Sigmoid colon (tissue), 7 donors: Measurements from ENCODE around the gene MAPKAP1. TPM values are rescaled to one million over a fixed set of nuclear protein-coding genes. Genes with fewer than 3 reads are reported as not detected.

Experiments
- DNase-seq: peaks from one replicate; pipeline ENCODE4 v3.0.0-alpha.2; 2019
- H3K27ac ChIP-seq, 4 donors: fragments of 200-600 bp; sonication (generic); one replicate each; pipeline ENCODE4 v1.5.1; 2016 to 2019; ENCODE audit warnings: mild to moderate bottlenecking in 1 of 4
- H3K27me3 ChIP-seq, 3 donors: fragments of 200-600 bp; sonication (generic); one replicate each; pipeline ENCODE4 v1.5.1; 2019; ENCODE audit warnings: mild to moderate bottlenecking in 1 of 3
- H3K36me3 ChIP-seq, 4 donors: fragments of 200-600 bp; sonication (generic); one replicate each; pipeline ENCODE4 v1.5.1; 2016 to 2019
- H3K4me1 ChIP-seq, 4 donors: fragments of 200-600 bp; sonication (generic); one replicate each; pipeline ENCODE4 v1.5.1; 2017 to 2019
- H3K4me3 ChIP-seq, 4 donors: fragments of 200-600 bp; sonication (generic); one replicate each; pipeline ENCODE4 v1.5.1; 2017 to 2019; ENCODE audit warnings: mild to moderate bottlenecking in 2 of 4, moderate library complexity in 1 of 4
- H3K9me3 ChIP-seq, 4 donors: fragments of 200-600 bp in 3 of 4; sonication (generic) in 3 of 4; one replicate each; pipeline versions ENCODE4 v1.5.1 to v1.6.1; 2013 to 2019
- EP300 ChIP-seq, 4 donors: sonication (generic); formaldehyde crosslinking; IDR thresholded peaks; one replicate each; pipeline ENCODE4 v1.6.1; 2017; ENCODE audit warnings: antibody characterized with exemption in 4 of 4
- POLR2A ChIP-seq, 2 donors: fragments of 450-650 bp; IDR thresholded peaks; one replicate each; pipeline ENCODE4 v1.6.1; 2016; ENCODE audit warnings: antibody characterized with exemption in 2 of 2, mild to moderate bottlenecking in 2 of 2, moderate library complexity in 2 of 2
- POLR2AphosphoS5 ChIP-seq, 4 donors: sonication (generic); formaldehyde crosslinking; IDR thresholded peaks; one replicate each; pipeline ENCODE4 v1.6.1; 2017; ENCODE audit warnings: antibody characterized with exemption in 4 of 4
- whole genome bisulfite sequencing, 2 donors: extraction: QIAGEN DNeasy Blood & Tissue Kit; methylation state at CpG; one replicate each; pipeline ENCODE4 v1.1.7; 2013; 5-methylcytosine and 5-hydroxymethylcytosine counted together
- intact Hi-C: fragments of 100-400 bp; cut with DNase I; formaldehyde crosslinking; loops from one replicate; pipeline ENCODE4 v1.15.1; 2023
- polyA plus RNA-seq, 3 donors: library from polyadenylated mRNA; stranded (reverse); fragments of 200-250 nt; gene quantifications; one replicate each; pipeline ENCODE4 v1.2.3, GENCODE V29; 2013
- total RNA-seq, 4 donors: library from RNA; depleted of rRNA; stranded (reverse); fragments of >200 nt; gene quantifications; one replicate each; pipeline ENCODE4 v1.1.0, GENCODE V29; 2016
- TF ChIP-seq, protein P1 (sequence below), 4 experiments: fragments of 450-650 bp in 3 of 4; fragments of 200-600 bp in 1 of 4; IDR thresholded peaks; one replicate each; pipeline ENCODE4 v1.5.1; 2016 to 2019; ENCODE audit warnings: antibody characterized with exemption in 4 of 4, mild to moderate bottlenecking in 3 of 4, moderate library complexity in 2 of 4
- donor health status: healthy with polysubstance abuse.
- donor health status: Bipolar disorder and iron deficiency.
- donor health status: healthy.

The MAPKAP1 gene
- total and polyA plus RNA-seq, 7 donors = 37.2 to 155 (median 84.3) TPM

DNA sequence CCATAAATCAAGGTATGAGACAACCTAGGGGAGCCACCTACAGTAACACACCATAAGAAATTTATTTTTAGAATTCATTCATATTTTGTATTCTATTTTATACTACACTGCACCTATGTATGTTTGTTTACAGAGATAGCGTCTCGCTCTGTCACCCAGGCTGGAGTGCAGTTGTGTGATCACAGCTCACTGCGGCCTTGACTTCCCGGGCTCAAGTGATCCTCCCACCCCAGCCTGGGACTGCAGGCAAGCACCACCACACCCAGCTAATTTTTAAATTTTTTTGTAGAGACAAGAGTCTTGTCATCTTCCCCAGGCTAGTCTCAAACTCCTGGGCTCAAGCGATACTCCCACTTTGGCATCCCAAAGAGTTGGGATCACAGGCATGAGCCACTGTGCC lies 25.4 kb downstream of the MAPKAP1 start:
- 96% methylated on average over 5 of the region's 5 CpGs for WGBS, 2 donors
- Histone ChIP-seq H3K4me1 (no peaks in the 10 kb centered on the region), H3K27ac (no peak overlapping the region), H3K9me3 (no peaks in the 10 kb centered on the region), H3K4me3 (no peak overlapping the region), H3K27me3 (no peaks in the 10 kb centered on the region), H3K36me3 (peaks cover 0 to 4% (median 0%) of the 10 kb centered on the region in 4 donors)
- no peak for DNase-seq
- intact Hi-C loops = no loop called here
- TF ChIP-seq POLR2A (IDR thresholded peaks at IDR 0.05) (no peak), POLR2AphosphoS5 (IDR thresholded peaks at IDR 0.05) (no peak), EP300 (IDR thresholded peaks at IDR 0.05) (no peak)
- TF ChIP-seq, protein P1, sequence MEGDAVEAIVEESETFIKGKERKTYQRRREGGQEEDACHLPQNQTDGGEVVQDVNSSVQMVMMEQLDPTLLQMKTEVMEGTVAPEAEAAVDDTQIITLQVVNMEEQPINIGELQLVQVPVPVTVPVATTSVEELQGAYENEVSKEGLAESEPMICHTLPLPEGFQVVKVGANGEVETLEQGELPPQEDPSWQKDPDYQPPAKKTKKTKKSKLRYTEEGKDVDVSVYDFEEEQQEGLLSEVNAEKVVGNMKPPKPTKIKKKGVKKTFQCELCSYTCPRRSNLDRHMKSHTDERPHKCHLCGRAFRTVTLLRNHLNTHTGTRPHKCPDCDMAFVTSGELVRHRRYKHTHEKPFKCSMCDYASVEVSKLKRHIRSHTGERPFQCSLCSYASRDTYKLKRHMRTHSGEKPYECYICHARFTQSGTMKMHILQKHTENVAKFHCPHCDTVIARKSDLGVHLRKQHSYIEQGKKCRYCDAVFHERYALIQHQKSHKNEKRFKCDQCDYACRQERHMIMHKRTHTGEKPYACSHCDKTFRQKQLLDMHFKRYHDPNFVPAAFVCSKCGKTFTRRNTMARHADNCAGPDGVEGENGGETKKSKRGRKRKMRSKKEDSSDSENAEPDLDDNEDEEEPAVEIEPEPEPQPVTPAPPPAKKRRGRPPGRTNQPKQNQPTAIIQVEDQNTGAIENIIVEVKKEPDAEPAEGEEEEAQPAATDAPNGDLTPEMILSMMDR (IDR thresholded peaks at IDR 0.05) = no peak

DNA sequence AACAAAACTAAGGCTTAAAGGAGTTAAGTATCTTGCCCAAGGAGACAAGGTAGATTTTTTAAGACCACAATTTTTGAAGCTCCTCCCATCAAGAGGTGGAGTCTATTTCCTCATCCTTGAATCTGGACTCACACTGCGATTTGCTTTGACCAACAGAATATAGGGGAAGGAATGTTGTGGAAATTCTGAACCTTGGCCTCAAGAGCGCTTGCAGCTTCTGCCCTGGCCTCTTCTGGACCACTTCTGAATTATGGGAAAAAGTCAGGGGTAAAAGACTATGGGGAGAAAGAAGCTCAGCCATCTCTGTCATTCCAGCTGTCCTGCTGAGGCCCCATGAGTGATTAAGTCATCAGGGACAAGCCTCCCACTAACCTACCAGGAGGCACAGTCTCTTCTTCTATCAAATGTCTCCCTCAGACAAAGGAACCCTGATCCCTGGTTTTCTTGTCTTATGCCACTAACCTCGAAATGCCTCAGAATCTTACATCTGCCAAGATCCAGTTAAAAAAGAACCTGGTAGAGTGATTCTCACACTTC lies 25.9 kb downstream of the MAPKAP1 start:
- 93 to 95% methylated on average over 3 of the region's 3 CpGs for WGBS, 2 donors
- intact Hi-C loops = no loop called here
- Histone ChIP-seq H3K9me3 (no peaks in the 10 kb centered on the region), H3K4me3 (no peak overlapping the region), H3K27me3 (no peaks in the 10 kb centered on the region), H3K27ac (no peak overlapping the region), H3K36me3 (peaks cover 0 to 4% (median 0%) of the 10 kb centered on the region in 4 donors), H3K4me1 (no peaks in the 10 kb centered on the region)
- TF ChIP-seq, protein P1 (IDR thresholded peaks at IDR 0.05) = no peak
- TF ChIP-seq POLR2AphosphoS5 (IDR thresholded peaks at IDR 0.05) (no peak), EP300 (IDR thresholded peaks at IDR 0.05) (no peak), POLR2A (IDR thresholded peaks at IDR 0.05) (no peak)
- no peak for DNase-seq

DNA sequence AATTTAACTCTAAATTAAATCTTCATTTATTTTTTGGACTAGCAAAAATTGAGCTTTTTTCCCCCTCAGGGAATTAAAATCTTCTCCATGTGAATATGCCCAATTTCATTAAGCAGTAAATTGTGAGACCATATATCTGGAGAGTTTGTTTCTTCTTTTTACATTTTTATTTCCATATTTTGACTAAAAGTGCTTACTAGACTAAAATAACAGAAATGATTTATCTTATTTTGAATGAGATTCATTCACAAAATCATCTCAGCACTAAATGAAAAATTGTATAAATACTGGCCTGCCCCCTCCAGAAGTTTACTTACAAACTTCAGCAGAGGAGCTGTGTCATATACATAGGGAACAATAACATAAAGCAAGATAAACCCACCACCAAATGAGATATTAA lies 26.6 kb downstream of the MAPKAP1 start:
- no peaks in the 10 kb centered on the region for H3K27me3 ChIP-seq
- no peak overlapping the region for H3K27ac ChIP-seq
- intact Hi-C loops = no loop called here
- H3K4me1 ChIP-seq = peaks cover 0 to 7% (median 1%) of the 10 kb centered on the region in 4 donors
- peaks cover 0 to 4% (median 0%) of the 10 kb centered on the region in 4 donors for H3K36me3 ChIP-seq
- no peak overlapping the region for H3K4me3 ChIP-seq
- H3K9me3 ChIP-seq = no peaks in the 10 kb centered on the region
- DNase-seq = no peak
- TF ChIP-seq EP300 (IDR thresholded peaks at IDR 0.05) = no peak
- no peak for TF ChIP-seq POLR2A (IDR thresholded peaks at IDR 0.05)
- TF ChIP-seq, protein P1 (IDR thresholded peaks at IDR 0.05) = no peak
- TF ChIP-seq POLR2AphosphoS5 (IDR thresholded peaks at IDR 0.05) = no peak

GRCh38 chr9:125679597-125680189 lies 27.3 kb downstream of the MAPKAP1 start:
- WGBS, 2 donors = 85 to 90% methylated on average over 8 of the region's 8 CpGs
- no peak for DNase-seq
- Histone ChIP-seq H3K4me1 (peaks cover 0 to 13% (median 8%) of the 10 kb centered on the region in 4 donors), H3K27me3 (no peaks in the 10 kb centered on the region), H3K27ac (no peak overlapping the region), H3K9me3 (no peaks in the 10 kb centered on the region), H3K4me3 (no peak overlapping the region), H3K36me3 (no peaks in the 10 kb centered on the region)
- intact Hi-C loops = no loop called here
- TF ChIP-seq, protein P1 (IDR thresholded peaks at IDR 0.05) = no peak
- TF ChIP-seq EP300 (IDR thresholded peaks at IDR 0.05) (no peak), POLR2A (IDR thresholded peaks at IDR 0.05) (no peak), POLR2AphosphoS5 (IDR thresholded peaks at IDR 0.05) (no peak)
